GM12878 (cell line): Measurements from ENCODE around the gene KCNS3. TPM values are rescaled to one million over a fixed set of nuclear protein-coding genes. Genes with fewer than 3 reads are reported as not detected.

Experiments
- ATAC-seq: fragments of 200-7000 bp; cut with Tn5 transposase; 3 replicates; pipeline ENCODE4 v1.9.1; 2020; ENCODE audit warnings: mild to moderate bottlenecking, moderate library complexity
- BruUV-seq: library from RNA; stranded (reverse); fragments of 400-500 nt; replicated peaks from 2 replicates; lab custom pipeline; 2021; lab: Mats Ljungman, UMichigan
- CTCF ChIA-PET: fragments of 300-600 bp; sonication (Branson Sonifier 250); formaldehyde crosslinking; extraction: SDS; loops from one replicate; lab custom pipeline; 2021; ENCODE audit warnings: inconsistent platforms; lab: Yijun Ruan, JAX
- POLR2A ChIA-PET: fragments of 350-600 bp; formaldehyde crosslinking; extraction: SDS; loops from one replicate; lab custom pipeline; 2021; ENCODE audit warnings: inconsistent platforms; lab: Charles Lee
- RAD21 ChIA-PET: fragments of 300-600 bp; sonication (Branson Sonifier 250); formaldehyde crosslinking; loops from one replicate; lab custom pipeline; 2023; ENCODE audit warnings: antibody characterized with exemption; ENCODE audit not compliant: unreplicated experiment; lab: Charles Lee
- SMC1A ChIA-PET: fragments of 300-600 bp; sonication (Branson Sonifier 250); formaldehyde crosslinking; loops from one replicate; lab custom pipeline; 2023; ENCODE audit not compliant: unreplicated experiment, uncharacterized antibody; lab: Charles Lee
- DNase-seq: peaks from one replicate; pipeline ENCODE4 v3.0.0-alpha.2; 2011; ENCODE audit warnings: low read depth, low spot score
- FAIRE-seq: peaks from 3 replicates; lab custom pipeline; 2011; peaks lifted over from hg19 to GRCh38; lab: Jason Lieb, UNC
- H2AFZ ChIP-seq: 2 replicates; pipeline ENCODE4 v1.6.0; 2011; ENCODE audit warnings: low read depth, low read length, control low read depth; ENCODE audit not compliant: control insufficient read depth
- H3K27ac ChIP-seq: 2 replicates; pipeline ENCODE4 v1.5.1; 2011; ENCODE audit warnings: control low read depth; ENCODE audit not compliant: control insufficient read depth, insufficient read depth
- H3K27me3 ChIP-seq, 2 experiments: replicated peaks in 1 of 2; 2 replicates each; pipeline versions ENCODE4 v1.6.0 to v1.6.1; 2011; ENCODE audit warnings: low read length in 1 of 2; ENCODE audit not compliant: control insufficient read depth in 2 of 2, insufficient read depth in 2 of 2
- H3K36me3 ChIP-seq, 2 experiments: 2 replicates each; pipeline ENCODE4 v1.5.1; 2011; ENCODE audit warnings: low read length in 1 of 2; ENCODE audit not compliant: control insufficient read depth in 2 of 2, insufficient read depth in 2 of 2
- H3K4me1 ChIP-seq: 2 replicates; pipeline ENCODE4 v1.6.1; 2011; ENCODE audit warnings: mild to moderate bottlenecking, low read length, moderate library complexity, mixed read lengths; ENCODE audit not compliant: control insufficient read depth, insufficient read depth
- H3K4me2 ChIP-seq: 2 replicates; pipeline ENCODE4 v1.6.0; 2011; ENCODE audit warnings: control low read depth; ENCODE audit not compliant: control insufficient read depth, insufficient read depth
- H3K4me3 ChIP-seq: fragments of 200-600 bp; sonication (generic); 2 replicates; pipeline ENCODE4 v1.5.1; 2016
- H3K79me2 ChIP-seq: 2 replicates; pipeline ENCODE4 v1.6.0; 2011; ENCODE audit warnings: low read length; ENCODE audit not compliant: control insufficient read depth, insufficient read depth
- H3K9ac ChIP-seq: 2 replicates; pipeline ENCODE4 v1.8.0; 2011; ENCODE audit warnings: low read length, control low read depth, mixed read lengths; ENCODE audit not compliant: control insufficient read depth, insufficient read depth
- H3K9me3 ChIP-seq: replicated peaks from 3 replicates; pipeline ENCODE4 v1.5.1; 2011; ENCODE audit warnings: mild to moderate bottlenecking, low read length; ENCODE audit not compliant: control insufficient read depth, insufficient read depth
- H4K20me1 ChIP-seq: 2 replicates; pipeline ENCODE4 v1.6.0; 2011; ENCODE audit not compliant: control insufficient read depth, insufficient read depth
- BRCA1 ChIP-seq: IDR thresholded peaks from 2 replicates; pipeline ENCODE4 v1.6.1; 2011; ENCODE audit warnings: low read depth, low read length, improper control_type of control experiment
- CREM ChIP-seq: IDR thresholded peaks from 2 replicates; pipeline ENCODE4 v1.6.1; 2014; ENCODE audit warnings: antibody characterized with exemption, low read depth
- HDAC6 ChIP-seq: fragments of 200-600 bp; sonication (generic); IDR thresholded peaks from one replicate; pipeline ENCODE4 v1.8.0; 2017; ENCODE audit warnings: antibody characterized with exemption; ENCODE audit not compliant: unreplicated experiment
- KDM1A ChIP-seq: fragments of 200-600 bp; sonication (generic); IDR thresholded peaks from 2 replicates; pipeline ENCODE4 v1.6.1; 2016; ENCODE audit warnings: borderline replicate concordance
- MTA3 ChIP-seq: IDR thresholded peaks from 2 replicates; pipeline ENCODE4 v1.6.1; 2012; ENCODE audit warnings: low read length, inconsistent platforms, borderline replicate concordance
- SIN3A ChIP-seq: IDR thresholded peaks from 2 replicates; pipeline ENCODE4 v1.6.1; 2012; ENCODE audit warnings: low read depth, low read length, improper control_type of control experiment
- TCF12 ChIP-seq: IDR thresholded peaks from 2 replicates; pipeline ENCODE4 v1.6.1; 2011; ENCODE audit warnings: low read depth, mild to moderate bottlenecking, low read length
- TCF3 ChIP-seq: IDR thresholded peaks from 2 replicates; pipeline ENCODE4 v1.6.1; 2012; ENCODE audit warnings: low read depth, mild to moderate bottlenecking, low read length, borderline replicate concordance; ENCODE audit not compliant: insufficient read depth
- ZBTB33 ChIP-seq: fragments of 450-650 bp; IDR thresholded peaks from 2 replicates; pipeline ENCODE4 v1.6.1; 2017; ENCODE audit warnings: mild to moderate bottlenecking
- WGBS: methylation state at CpG from one replicate; pipeline ENCODE4 v1.1.6; 2016; ENCODE audit warnings: low lambda C conversion rate; ENCODE audit not compliant: insufficient replicate concordance, insufficient coverage; ENCODE audit errors: missing lambda C conversion rate; 5-methylcytosine and 5-hydroxymethylcytosine counted together
- in situ Hi-C: fragments of 300-500 bp; cut with MboI; formaldehyde crosslinking; loops from 9 replicates; pipeline ENCODE4 v1.14.3; 2018; ENCODE audit warnings: mixed read lengths
- intact Hi-C: fragments of 100-400 bp; cut with micrococcal nuclease; formaldehyde crosslinking; loops from one replicate; pipeline ENCODE4 v1.14.2; 2022; ENCODE audit not compliant: unreplicated experiment
- polyA plus RNA-seq, 11 experiments: library from polyadenylated mRNA; depleted of rRNA in 4 of 11; unstranded in 6 of 11; stranded (reverse) in 5 of 11; fragments of >200 nt; fragmentation: Nextera tagmentation in 4 of 11; fragmentation: Illumina TruSeq in 1 of 11; extraction: Ambion mirVana in 4 of 11; extraction: Trizol in 1 of 11; gene quantifications; 1 replicate in 1 of 11; 2 replicates in 10 of 11; pipeline versions ENCODE4 v1.2.1 to v1.2.3, GENCODE V29; 2011 to 2016; ENCODE audit warnings: inconsistent platforms in 2 of 11, missing spikeins in 2 of 11, low read depth in 1 of 11
- total RNA-seq, 4 experiments: library from RNA; depleted of rRNA in 3 of 4; stranded (reverse); fragments of >200 nt in 3 of 4; fragmentation: Illumina TruSeq in 1 of 4; extraction: Trizol in 1 of 4; gene quantifications; 2 replicates each; pipeline versions ENCODE4 v1.2.1 to v1.2.3, GENCODE V29; 2013 to 2021
- TF ChIP-seq, protein P1 (sequence below): fragments of 450-650 bp; IDR thresholded peaks from 2 replicates; pipeline ENCODE4 v1.6.1; 2017; ENCODE audit warnings: borderline replicate concordance

The KCNS3 gene
- total and polyA plus RNA-seq, 10 of the 15 experiments (the other 5 are each of a cell fraction or from before 2014, with no cell fraction given): not detected

DNA sequence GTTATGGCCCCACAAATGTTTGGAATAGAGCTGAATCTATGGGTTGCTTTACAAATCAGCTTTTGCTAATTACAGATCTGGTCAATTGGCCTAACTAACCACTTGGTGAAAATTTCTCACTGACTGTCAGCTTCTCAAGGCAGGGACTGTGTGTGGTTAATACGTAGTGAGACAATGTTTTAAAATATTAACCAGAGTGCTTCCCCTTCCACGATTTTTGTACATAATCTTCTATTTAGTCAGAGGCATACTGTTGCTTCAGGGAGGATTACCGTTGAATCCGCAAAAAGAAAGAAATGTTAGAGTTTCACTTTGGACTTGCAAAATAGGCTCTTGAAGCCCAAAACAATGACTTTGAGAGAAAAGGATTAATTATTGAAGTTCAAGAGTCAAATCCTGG, 14.9 kb upstream of the KCNS3 start:
- H3K4me3 ChIP-seq: no peak overlapping the region
- no peaks in the 10 kb centered on the region for H3K36me3 ChIP-seq
- no peaks in the 10 kb centered on the region for H3K4me1 ChIP-seq
- ChIA-PET RAD21 (no interaction called here), POLR2A (interaction anchor here (0.5 kb wide), 1 partner anchor 24 kb away, joined by 4 read pairs; no protein-coding TSS in a partner anchor), CTCF (interaction anchor here (1.0 to 1.7 kb wide), 2 partner anchors 11 to 144 kb away, joined by 3 to 6 read pairs; no protein-coding TSS in a partner anchor), SMC1A (interaction anchor here (2.0 kb wide), 1 partner anchor 19 kb away, joined by 4 read pairs; no protein-coding TSS in a partner anchor)
- no peak for TF ChIP-seq HDAC6
- TF ChIP-seq MTA3: no peak
- H3K9ac ChIP-seq: no peak overlapping the region
- in situ Hi-C loops (no loop called here), intact Hi-C loops (no loop called here)
- BruUV-seq: no TSS peak
- no peak for DNase-seq
- 55% methylated on average over 4 of the region's 4 CpGs for WGBS
- no peak overlapping the region for H3K27ac ChIP-seq
- H3K4me2 ChIP-seq: no peak overlapping the region
- H2AFZ ChIP-seq: no peak overlapping the region
- no peaks in the 10 kb centered on the region for H3K27me3 ChIP-seq
- no peaks in the 10 kb centered on the region for H3K9me3 ChIP-seq
- H4K20me1 ChIP-seq: no peaks in the 10 kb centered on the region
- FAIRE-seq: no peak
- ATAC-seq: no peak; the same call in 1 of the 3 replicates
- H3K79me2 ChIP-seq: no peaks in the 10 kb centered on the region

GRCh38 chr2:17864676-17865075, 13.8 kb upstream of the KCNS3 start:
- Histone ChIP-seq H3K9me3 (no peaks in the 10 kb centered on the region), H3K79me2 (no peaks in the 10 kb centered on the region), H4K20me1 (no peaks in the 10 kb centered on the region), H3K27ac (no peak overlapping the region), H3K27me3 (no peaks in the 10 kb centered on the region), H3K4me2 (no peak overlapping the region), H3K9ac (no peak overlapping the region), H3K4me1 (no peaks in the 10 kb centered on the region), H3K4me3 (no peak overlapping the region), H2AFZ (no peak overlapping the region), H3K36me3 (no peaks in the 10 kb centered on the region)
- in situ Hi-C loops: no loop called here
- TF ChIP-seq SIN3A (no peak), KDM1A (no peak), TCF3 (no peak), CREM (no peak), ZBTB33 (no peak), TCF12 (no peak), BRCA1 (no peak)
- TF ChIP-seq, protein P1, sequence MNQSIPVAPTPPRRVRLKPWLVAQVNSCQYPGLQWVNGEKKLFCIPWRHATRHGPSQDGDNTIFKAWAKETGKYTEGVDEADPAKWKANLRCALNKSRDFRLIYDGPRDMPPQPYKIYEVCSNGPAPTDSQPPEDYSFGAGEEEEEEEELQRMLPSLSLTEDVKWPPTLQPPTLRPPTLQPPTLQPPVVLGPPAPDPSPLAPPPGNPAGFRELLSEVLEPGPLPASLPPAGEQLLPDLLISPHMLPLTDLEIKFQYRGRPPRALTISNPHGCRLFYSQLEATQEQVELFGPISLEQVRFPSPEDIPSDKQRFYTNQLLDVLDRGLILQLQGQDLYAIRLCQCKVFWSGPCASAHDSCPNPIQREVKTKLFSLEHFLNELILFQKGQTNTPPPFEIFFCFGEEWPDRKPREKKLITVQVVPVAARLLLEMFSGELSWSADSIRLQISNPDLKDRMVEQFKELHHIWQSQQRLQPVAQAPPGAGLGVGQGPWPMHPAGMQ: no peak
- RAD21 ChIA-PET: interaction anchor here (0.6 kb wide), 1 partner anchor 293 kb away, joined by 3 read pairs; no protein-coding TSS in a partner anchor
- ATAC-seq (no peak), FAIRE-seq (no peak), DNase-seq (no peak)
- CTCF ChIA-PET: interaction anchor here (1.3 to 1.7 kb wide), 2 partner anchors 8 to 12 kb away, joined by 4 to 6 read pairs; no protein-coding TSS in a partner anchor
- WGBS: 0% methylated on average over 1 of the region's 1 CpG
- POLR2A ChIA-PET: no interaction called here
- BruUV-seq: no TSS peak
- intact Hi-C loops: no loop called here
- SMC1A ChIA-PET: interaction anchor here (1.4 kb wide), 1 partner anchor 9 kb away, joined by 3 read pairs; no protein-coding TSS in a partner anchor
